ENCODE results near the gene IMMP1L. TPM values are rescaled to one million over a fixed set of nuclear protein-coding genes. Genes with fewer than 3 reads are reported as not detected.

The IMMP1L gene
- polyA plus RNA-seq, 2 of the 4 experiments (the other 2 are of a cell fraction), result 96.5 to 135 TPM

GRCh38 chr11:31421820-31422219 is 87.6 kb downstream of the IMMP1L start (continued):
- TF ChIP-seq ZC3H11A (IDR thresholded peaks at IDR 0.05), result no peak
- no peak for TF ChIP-seq BHLHE40 (IDR thresholded peaks at IDR 0.05; ENCODE audit: low read depth, low read length)
- TF ChIP-seq RARB (CRISPR knock-in tag; IDR thresholded peaks at IDR 0.05), result no peak
- TF ChIP-seq ZFP36 (IDR thresholded peaks at IDR 0.05; ENCODE audit: borderline replicate concordance, partially characterized antibody), result no peak
- no peak for TF ChIP-seq POLR2A (IDR thresholded peaks at IDR 0.05; ENCODE audit: low read length)

DNA sequence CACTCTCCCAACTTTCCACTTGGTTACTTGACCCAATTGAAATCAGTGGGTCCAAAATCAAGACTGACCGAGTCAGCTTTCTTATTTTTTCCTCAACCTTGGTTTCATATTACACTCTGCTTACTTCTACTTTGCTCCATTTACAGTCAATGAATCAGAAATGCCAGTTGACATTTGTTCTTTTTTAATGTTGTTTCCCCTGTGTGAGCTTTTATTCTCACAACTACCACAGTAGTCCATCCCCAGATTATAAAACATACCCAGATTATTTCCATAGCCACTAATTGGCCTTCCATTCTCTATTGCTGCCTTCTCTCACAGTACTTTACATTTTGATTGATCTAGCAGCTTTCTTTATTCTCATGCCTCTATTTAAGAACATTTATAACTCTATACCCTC is 89.8 kb downstream of the IMMP1L start:
- no peaks in the 10 kb centered on the region for H3K9me3 ChIP-seq
- CTCF ChIA-PET, result no interaction called here

GRCh38 chr11:31419138-31419537 is 90.3 kb downstream of the IMMP1L start:
- ATAC-seq, result no peak
- CTCF ChIA-PET, result no interaction called here
- POLR2A ChIA-PET, result no interaction called here
- no peak for FAIRE-seq
- Histone ChIP-seq H3K9me3 (no peaks in the 10 kb centered on the region), H3K27ac (no peak overlapping the region), H3K4me2 (no peak overlapping the region), H3K4me3 (no peak overlapping the region), H3K4me1 (no peaks in the 10 kb centered on the region)
- no peak for DNase-seq (ENCODE audit: low read depth in 1 of 2, low spot score in 1 of 2)
- WGBS (ENCODE audit: missing lambda C conversion rate), result 91% methylated on average over 3 of the region's 3 CpGs
- TF ChIP-seq GATA3 (IDR thresholded peaks at IDR 0.05; ENCODE audit: borderline replicate concordance) (no peak), SMC3 (IDR thresholded peaks at IDR 0.05) (no peak), EP300 (IDR thresholded peaks at IDR 0.05) (no peak), ZFP36 (IDR thresholded peaks at IDR 0.05; ENCODE audit: borderline replicate concordance, partially characterized antibody) (no peak), PHF8 (IDR thresholded peaks at IDR 0.05; ENCODE audit: borderline replicate concordance, low read depth) (no peak), RFX5 (IDR thresholded peaks at IDR 0.05) (no peak), HOXB5 (CRISPR knock-in tag; IDR thresholded peaks at IDR 0.05) (no peak), RAD21 (conservative IDR thresholded peaks at IDR 0.05 in 1 of 2, IDR thresholded peaks at IDR 0.05 in 1 of 2) (no peak), NR3C1 (IDR thresholded peaks at IDR 0.05) (no peak), FOSB (CRISPR knock-in tag; IDR thresholded peaks at IDR 0.05) (no peak), FOXS1 (CRISPR knock-in tag; IDR thresholded peaks at IDR 0.05) (no peak), FOSL2 (IDR thresholded peaks at IDR 0.05) (no peak), FOSL2 (CRISPR knock-in tag; IDR thresholded peaks at IDR 0.05) (no peak), CHD2 (IDR thresholded peaks at IDR 0.05; ENCODE audit: low read length, partially characterized antibody) (no peak), RCOR1 (IDR thresholded peaks at IDR 0.05; ENCODE audit: low read depth, low read length) (no peak), KDM5A (IDR thresholded peaks at IDR 0.05) (no peak), NPAS2 (CRISPR knock-in tag; IDR thresholded peaks at IDR 0.05; ENCODE audit: borderline replicate concordance) (no peak)
- TF ChIP-seq, protein P1, sequence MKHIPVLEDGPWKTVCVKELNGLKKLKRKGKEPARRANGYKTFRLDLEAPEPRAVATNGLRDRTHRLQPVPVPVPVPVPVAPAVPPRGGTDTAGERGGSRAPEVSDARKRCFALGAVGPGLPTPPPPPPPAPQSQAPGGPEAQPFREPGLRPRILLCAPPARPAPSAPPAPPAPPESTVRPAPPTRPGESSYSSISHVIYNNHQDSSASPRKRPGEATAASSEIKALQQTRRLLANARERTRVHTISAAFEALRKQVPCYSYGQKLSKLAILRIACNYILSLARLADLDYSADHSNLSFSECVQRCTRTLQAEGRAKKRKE (CRISPR knock-in tag; IDR thresholded peaks at IDR 0.05; ENCODE audit: low read depth), result no peak
- TF ChIP-seq, protein P2, sequence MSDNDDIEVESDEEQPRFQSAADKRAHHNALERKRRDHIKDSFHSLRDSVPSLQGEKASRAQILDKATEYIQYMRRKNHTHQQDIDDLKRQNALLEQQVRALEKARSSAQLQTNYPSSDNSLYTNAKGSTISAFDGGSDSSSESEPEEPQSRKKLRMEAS (IDR thresholded peaks at IDR 0.05), result no peak

More for the DNA sequence above, 89.8 kb downstream of the IMMP1L start:
- no peaks in the 10 kb centered on the region for H3K4me1 ChIP-seq
- ATAC-seq (no peak), FAIRE-seq (no peak), DNase-seq (ENCODE audit: low read depth in 1 of 2, low spot score in 1 of 2) (no peak)
- WGBS (ENCODE audit: missing lambda C conversion rate), result 80% methylated on average over 1 of the region's 1 CpG
- POLR2A ChIA-PET, result no interaction called here
- H3K4me3 ChIP-seq, result no peak overlapping the region
- no peak overlapping the region for H3K4me2 ChIP-seq
- TF ChIP-seq ZSCAN20 (CRISPR knock-in tag; IDR thresholded peaks at IDR 0.05), result no peak
- TF ChIP-seq CHD4 (IDR thresholded peaks at IDR 0.05; ENCODE audit: borderline replicate concordance), result no peak
- TF ChIP-seq CBX8 (IDR thresholded peaks at IDR 0.05), result no peak
- no peak for TF ChIP-seq RARB (CRISPR knock-in tag; IDR thresholded peaks at IDR 0.05)
- TF ChIP-seq, protein P3, sequence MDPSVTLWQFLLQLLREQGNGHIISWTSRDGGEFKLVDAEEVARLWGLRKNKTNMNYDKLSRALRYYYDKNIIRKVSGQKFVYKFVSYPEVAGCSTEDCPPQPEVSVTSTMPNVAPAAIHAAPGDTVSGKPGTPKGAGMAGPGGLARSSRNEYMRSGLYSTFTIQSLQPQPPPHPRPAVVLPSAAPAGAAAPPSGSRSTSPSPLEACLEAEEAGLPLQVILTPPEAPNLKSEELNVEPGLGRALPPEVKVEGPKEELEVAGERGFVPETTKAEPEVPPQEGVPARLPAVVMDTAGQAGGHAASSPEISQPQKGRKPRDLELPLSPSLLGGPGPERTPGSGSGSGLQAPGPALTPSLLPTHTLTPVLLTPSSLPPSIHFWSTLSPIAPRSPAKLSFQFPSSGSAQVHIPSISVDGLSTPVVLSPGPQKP (IDR thresholded peaks at IDR 0.05; ENCODE audit: low read depth, low read length), result no peak
- TF ChIP-seq HOXB13 (CRISPR knock-in tag; IDR thresholded peaks at IDR 0.05; ENCODE audit: low read depth), result no peak
- TF ChIP-seq TFCP2L1 (CRISPR knock-in tag; IDR thresholded peaks at IDR 0.05), result no peak
- no peak for TF ChIP-seq KDM1A (IDR thresholded peaks at IDR 0.05; ENCODE audit: low read depth)
- TF ChIP-seq ZNF302 (CRISPR knock-in tag; IDR thresholded peaks at IDR 0.05), result no peak
- TF ChIP-seq NR3C1 (IDR thresholded peaks at IDR 0.05), result no peak
- TF ChIP-seq USF2 (IDR thresholded peaks at IDR 0.05), result no peak
- no peak for TF ChIP-seq CTCF (IDR thresholded peaks at IDR 0.05)
- TF ChIP-seq ESRRA (IDR thresholded peaks at IDR 0.05; ENCODE audit: borderline replicate concordance, low read length), result no peak
- TF ChIP-seq HOXA7 (CRISPR knock-in tag; IDR thresholded peaks at IDR 0.05), result no peak
- TF ChIP-seq MAFK (IDR thresholded peaks at IDR 0.05; ENCODE audit: partially characterized antibody), result no peak
- TF ChIP-seq PHF8 (IDR thresholded peaks at IDR 0.05; ENCODE audit: borderline replicate concordance, low read depth), result no peak
- no peak for TF ChIP-seq HDAC2 (IDR thresholded peaks at IDR 0.05)
- H3K27ac ChIP-seq, result no peak overlapping the region

Data from A549 (cell line).